ENCODE data around the gene RAB11FIP3. TPM values are rescaled to one million over a fixed set of nuclear protein-coding genes. Genes with fewer than 3 reads are reported as not detected.

The RAB11FIP3 gene
- total RNA-seq, 1 experiment from 2014 or later = 37.1 TPM

DNA sequence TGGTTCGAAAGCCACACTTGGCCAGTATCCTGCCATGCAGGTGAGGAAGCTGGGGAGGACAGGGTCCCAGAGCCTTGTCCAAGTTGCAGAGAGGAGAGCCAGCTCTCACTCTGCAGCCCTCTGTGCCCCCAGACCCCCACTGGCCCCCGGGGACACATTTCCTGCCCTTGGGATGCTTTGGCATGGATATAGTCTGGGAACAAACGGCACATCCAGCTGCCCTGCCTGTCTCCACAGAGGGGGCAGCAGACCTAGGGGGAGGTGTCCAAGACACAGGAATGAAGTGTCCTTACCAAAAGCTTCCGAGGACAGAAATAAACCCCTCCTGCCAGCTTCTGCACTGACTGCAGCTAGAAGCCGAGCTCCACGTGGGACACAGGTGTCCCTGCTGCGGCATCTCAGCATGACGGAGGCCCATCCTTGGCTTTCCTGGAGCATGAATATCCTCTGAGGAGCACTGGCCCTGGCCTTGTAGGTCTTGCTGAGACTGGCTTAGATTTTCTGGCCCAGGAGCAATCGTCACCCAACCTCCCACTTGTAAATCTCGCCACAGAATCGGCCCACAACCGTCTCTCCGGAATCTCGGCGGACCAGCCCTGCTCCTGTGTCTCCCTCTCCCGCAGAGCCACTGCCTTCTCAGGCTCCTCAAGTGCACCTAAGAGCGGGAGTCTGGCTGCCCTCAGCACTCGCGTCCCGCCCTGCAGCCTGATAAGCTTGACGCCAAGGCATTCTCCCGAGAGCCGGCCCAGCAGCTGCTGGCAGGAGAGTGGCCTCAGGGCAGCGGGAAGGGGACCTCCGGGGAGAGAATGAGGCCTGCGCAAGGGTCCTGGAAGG lies 100.9 kb downstream of the RAB11FIP3 start:
- H2BK20ac ChIP-seq (ENCODE audit: low read depth, low read length, poor library complexity, severe bottlenecking) = no peak overlapping the region
- no peak overlapping the region for H2BK5ac ChIP-seq (ENCODE audit: insufficient read length, low read length)
- peaks cover 6% of the 10 kb centered on the region for H4K20me1 ChIP-seq (ENCODE audit: control insufficient read depth, insufficient read depth, insufficient read length)
- TF ChIP-seq, protein P1, sequence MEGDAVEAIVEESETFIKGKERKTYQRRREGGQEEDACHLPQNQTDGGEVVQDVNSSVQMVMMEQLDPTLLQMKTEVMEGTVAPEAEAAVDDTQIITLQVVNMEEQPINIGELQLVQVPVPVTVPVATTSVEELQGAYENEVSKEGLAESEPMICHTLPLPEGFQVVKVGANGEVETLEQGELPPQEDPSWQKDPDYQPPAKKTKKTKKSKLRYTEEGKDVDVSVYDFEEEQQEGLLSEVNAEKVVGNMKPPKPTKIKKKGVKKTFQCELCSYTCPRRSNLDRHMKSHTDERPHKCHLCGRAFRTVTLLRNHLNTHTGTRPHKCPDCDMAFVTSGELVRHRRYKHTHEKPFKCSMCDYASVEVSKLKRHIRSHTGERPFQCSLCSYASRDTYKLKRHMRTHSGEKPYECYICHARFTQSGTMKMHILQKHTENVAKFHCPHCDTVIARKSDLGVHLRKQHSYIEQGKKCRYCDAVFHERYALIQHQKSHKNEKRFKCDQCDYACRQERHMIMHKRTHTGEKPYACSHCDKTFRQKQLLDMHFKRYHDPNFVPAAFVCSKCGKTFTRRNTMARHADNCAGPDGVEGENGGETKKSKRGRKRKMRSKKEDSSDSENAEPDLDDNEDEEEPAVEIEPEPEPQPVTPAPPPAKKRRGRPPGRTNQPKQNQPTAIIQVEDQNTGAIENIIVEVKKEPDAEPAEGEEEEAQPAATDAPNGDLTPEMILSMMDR (conservative IDR thresholded peaks at IDR 0.05) = no peak
- H3K79me2 ChIP-seq (ENCODE audit: insufficient read depth, low read length) = peaks cover 22% of the 10 kb centered on the region; the same call in 1 of the 2 replicates
- no peak overlapping the region for H4K91ac ChIP-seq (ENCODE audit: insufficient read length, low read depth, low read length)
- H3K9me3 ChIP-seq (ENCODE audit: control insufficient read depth, low read depth, low read length) = no peaks in the 10 kb centered on the region
- no peak overlapping the region for H4K8ac ChIP-seq (replicated peaks; ENCODE audit: insufficient read length, low read depth, low read length)
- peak overlapping the region; percentile 15 for H3K9ac ChIP-seq (ENCODE audit: extremely low read depth, insufficient read length, low read length)
- H2BK120ac ChIP-seq (ENCODE audit: low read depth, low read length, poor library complexity, severe bottlenecking) = no peak overlapping the region
- peaks cover 18 to 23% of the 10 kb centered on the region in 2 experiments for H3K4me1 Mint-ChIP-seq
- H3K18ac ChIP-seq (ENCODE audit: insufficient read length, low read depth, low read length) = no peak overlapping the region
- H3K79me1 ChIP-seq (ENCODE audit: insufficient read depth, low read depth, low read length, poor library complexity, severe bottlenecking) = no peaks in the 10 kb centered on the region
- H2AFZ ChIP-seq (ENCODE audit: low read length) = no peak overlapping the region
- no peak overlapping the region for H3K27ac ChIP-seq (ENCODE audit: insufficient read length, low read depth, low read length)
- no peak overlapping the region for H3K23ac ChIP-seq (ENCODE audit: insufficient read length, low read depth, low read length)
- no peaks in the 10 kb centered on the region; the same call in 1 of the 2 replicates for H3K4me1 ChIP-seq (ENCODE audit: insufficient read depth, low read length)
- WGBS (ENCODE audit: extremely low coverage, insufficient read length, low lambda C conversion rate) = no CpG with 5 or more reads among the region's 26 CpGs
- H2BK12ac ChIP-seq (ENCODE audit: insufficient read length, low read depth, low read length) = no peak overlapping the region
- no peaks in the 10 kb centered on the region for H3K9me3 Mint-ChIP-seq
- H3K14ac ChIP-seq (ENCODE audit: insufficient read depth, low read length) = peak overlapping the region; percentile 65; the same call in 1 of the 2 replicates
- peaks cover 0 to 12% (median 12%) of the 10 kb centered on the region in 3 experiments; a peak in 3 of 7 replicates for H3K36me3 Mint-ChIP-seq (ENCODE audit: insufficient read depth in 1 of 3, low read depth in 3 of 3)
- peak overlapping the region; percentile 41 to 92 (median 90); a peak in 6 of 7 replicates for H3K27ac Mint-ChIP-seq
- no peak overlapping the region for H2AK5ac ChIP-seq (ENCODE audit: insufficient read length, low read length)
- H3K27me3 ChIP-seq (ENCODE audit: insufficient read depth, low read length) = no peaks in the 10 kb centered on the region
- no peaks in the 10 kb centered on the region; the same call in 1 of the 2 replicates for H3K27me3 Mint-ChIP-seq (ENCODE audit: low read depth)
- DNase-seq = no peak
- H3K23me2 ChIP-seq (ENCODE audit: insufficient read length, low read depth, low read length, poor library complexity, severe bottlenecking) = peaks cover 13% of the 10 kb centered on the region
- peak overlapping the region; percentile 79 to 87 for H3K4me3 Mint-ChIP-seq
- no peak overlapping the region for H2BK15ac ChIP-seq (ENCODE audit: low read depth, low read length)
- H3K4me2 ChIP-seq (ENCODE audit: insufficient read depth, insufficient read length, low read length) = peak overlapping the region; percentile 80
- no peak overlapping the region for H3K56ac ChIP-seq (ENCODE audit: insufficient read length, low read depth, low read length)
- H3K4ac ChIP-seq (ENCODE audit: low read depth, low read length) = no peak overlapping the region
- no peak overlapping the region for H4K5ac ChIP-seq (ENCODE audit: insufficient read length, low read depth, low read length)
- no peak overlapping the region for H3T11ph ChIP-seq (ENCODE audit: low read length)
